Astrocyte (in vitro differentiated cells and primary cell): ENCODE measurements around the gene CABLES1. TPM values are rescaled to one million over a fixed set of nuclear protein-coding genes. Genes with fewer than 3 reads are reported as not detected.

Experiments
- DNase-seq: peaks from one replicate; pipeline ENCODE4 v3.0.0-alpha.2; 2010; ENCODE audit warnings: low read depth
- FAIRE-seq: peaks from 2 replicates; lab custom pipeline; 2011; peaks lifted over from hg19 to GRCh38; lab: Jason Lieb, UNC
- H2AFZ ChIP-seq: 2 replicates; pipeline ENCODE4 v1.6.0; 2012; ENCODE audit warnings: low read depth, low read length, inconsistent platforms
- H3K27ac ChIP-seq: 2 replicates; pipeline ENCODE4 v1.5.1; 2011; ENCODE audit warnings: low read depth, low read length, inconsistent platforms
- H3K27me3 ChIP-seq: 2 replicates; pipeline ENCODE4 v1.6.0; 2011; ENCODE audit warnings: low read length, inconsistent platforms; ENCODE audit not compliant: insufficient read depth
- H3K36me3 ChIP-seq: 2 replicates; pipeline ENCODE4 v1.5.1; 2011; ENCODE audit warnings: low read length, inconsistent platforms; ENCODE audit not compliant: insufficient read depth
- H3K4me1 ChIP-seq: 2 replicates; pipeline ENCODE4 v1.5.1; 2011; ENCODE audit warnings: low read length, inconsistent platforms; ENCODE audit not compliant: insufficient read depth
- H3K4me2 ChIP-seq: 2 replicates; pipeline ENCODE4 v1.6.0; 2012; ENCODE audit warnings: low read length, inconsistent platforms
- H3K4me3 ChIP-seq: 2 replicates; pipeline ENCODE4 v1.5.1; 2011; ENCODE audit warnings: low read depth, mild to moderate bottlenecking, low read length, inconsistent platforms; ENCODE audit not compliant: insufficient read depth
- H3K79me2 ChIP-seq: 2 replicates; pipeline ENCODE4 v1.6.0; 2012; ENCODE audit warnings: mild to moderate bottlenecking, low read length, inconsistent platforms; ENCODE audit not compliant: insufficient read depth
- H3K9ac ChIP-seq: 2 replicates; pipeline ENCODE4 v1.6.0; 2012; ENCODE audit warnings: mild to moderate bottlenecking, low read length, inconsistent platforms
- H3K9me3 ChIP-seq: 2 replicates; pipeline ENCODE4 v1.5.1; 2012; ENCODE audit warnings: low read depth, mild to moderate bottlenecking, low read length, inconsistent platforms; ENCODE audit not compliant: insufficient read depth
- H4K20me1 ChIP-seq: 2 replicates; pipeline ENCODE4 v1.6.0; 2012; ENCODE audit warnings: low read length, inconsistent platforms; ENCODE audit not compliant: insufficient read depth
- H3K27ac Mint-ChIP-seq: one replicate; pipeline ENCODE4 v1.8.0; 2021; ENCODE audit warnings: mild to moderate bottlenecking, mixed read lengths; ENCODE audit not compliant: unreplicated experiment
- H3K27me3 Mint-ChIP-seq: one replicate; pipeline ENCODE4 v1.8.0; 2021; ENCODE audit warnings: low read depth, mixed read lengths; ENCODE audit not compliant: unreplicated experiment
- H3K36me3 Mint-ChIP-seq: one replicate; pipeline ENCODE4 v1.8.0; 2021; ENCODE audit warnings: low read depth, mixed read lengths; ENCODE audit not compliant: unreplicated experiment
- H3K4me1 Mint-ChIP-seq: one replicate; pipeline ENCODE4 v1.8.0; 2021; ENCODE audit warnings: low read depth, mixed read lengths; ENCODE audit not compliant: unreplicated experiment
- H3K4me3 Mint-ChIP-seq: one replicate; pipeline ENCODE4 v1.8.0; 2021; ENCODE audit warnings: mild to moderate bottlenecking, moderate library complexity, mixed read lengths; ENCODE audit not compliant: unreplicated experiment
- H3K9me3 Mint-ChIP-seq: one replicate; pipeline ENCODE4 v1.8.0; 2021; ENCODE audit warnings: mild to moderate bottlenecking, mixed read lengths; ENCODE audit not compliant: unreplicated experiment
- EZH2 ChIP-seq: IDR thresholded peaks from 2 replicates; pipeline ENCODE4 v1.6.1; 2012; ENCODE audit warnings: mild to moderate bottlenecking, low read length, inconsistent platforms; ENCODE audit not compliant: insufficient read depth
- total RNA-seq: library from RNA; stranded (reverse); gene quantifications from 2 replicates; pipeline ENCODE4 v1.2.1, GENCODE V29; 2021
- TF ChIP-seq, protein P1 (sequence below): IDR thresholded peaks from 2 replicates; pipeline ENCODE4 v1.5.1; 2011; ENCODE audit warnings: low read depth, mild to moderate bottlenecking, inconsistent platforms, low read length, moderate library complexity; ENCODE audit not compliant: insufficient read depth

CABLES1 gene
- total RNA-seq, 1 donor from 2014 or later = 14.5 TPM

DNA sequence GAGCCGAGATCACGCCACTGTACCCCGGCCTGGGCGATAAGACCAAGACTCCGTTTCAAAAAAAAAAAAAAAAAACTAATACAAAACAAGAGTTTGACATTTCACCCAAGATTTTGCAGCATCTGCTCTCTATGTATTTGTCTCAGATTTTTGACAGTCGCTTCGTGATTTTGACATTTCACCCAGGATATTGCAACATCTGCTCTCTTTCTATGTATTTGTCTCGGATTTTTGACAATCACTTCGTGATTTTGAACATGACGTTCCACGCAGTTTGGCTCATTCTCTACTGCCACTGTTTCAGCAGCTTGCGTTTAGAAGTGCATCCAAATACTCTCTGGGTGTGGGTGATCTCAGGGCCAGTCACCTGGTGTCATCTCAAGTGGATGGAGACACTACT lies 108.5 kb downstream of the CABLES1 start:
- H3K9me3 ChIP-seq = no peaks in the 10 kb centered on the region
- no peaks in the 10 kb centered on the region for H3K27me3 Mint-ChIP-seq
- H3K27me3 ChIP-seq = no peaks in the 10 kb centered on the region
- no peak overlapping the region for H3K27ac Mint-ChIP-seq
- no peaks in the 10 kb centered on the region for H3K36me3 ChIP-seq
- peaks cover 22% of the 10 kb centered on the region for H3K36me3 Mint-ChIP-seq
- peaks cover 4% of the 10 kb centered on the region for H3K4me1 Mint-ChIP-seq
- FAIRE-seq (no peak), DNase-seq (no peak)
- H3K27ac ChIP-seq = no peak overlapping the region
- H4K20me1 ChIP-seq = no peaks in the 10 kb centered on the region
- no peak overlapping the region for H3K4me2 ChIP-seq
- H3K4me3 Mint-ChIP-seq = no peak overlapping the region
- H3K9ac ChIP-seq = no peak overlapping the region
- no peak overlapping the region for H3K4me3 ChIP-seq
- H3K79me2 ChIP-seq = no peaks in the 10 kb centered on the region
- no peak overlapping the region for H2AFZ ChIP-seq
- H3K4me1 ChIP-seq = peaks cover 2% of the 10 kb centered on the region
- TF ChIP-seq EZH2 = no peak
- TF ChIP-seq, protein P1, sequence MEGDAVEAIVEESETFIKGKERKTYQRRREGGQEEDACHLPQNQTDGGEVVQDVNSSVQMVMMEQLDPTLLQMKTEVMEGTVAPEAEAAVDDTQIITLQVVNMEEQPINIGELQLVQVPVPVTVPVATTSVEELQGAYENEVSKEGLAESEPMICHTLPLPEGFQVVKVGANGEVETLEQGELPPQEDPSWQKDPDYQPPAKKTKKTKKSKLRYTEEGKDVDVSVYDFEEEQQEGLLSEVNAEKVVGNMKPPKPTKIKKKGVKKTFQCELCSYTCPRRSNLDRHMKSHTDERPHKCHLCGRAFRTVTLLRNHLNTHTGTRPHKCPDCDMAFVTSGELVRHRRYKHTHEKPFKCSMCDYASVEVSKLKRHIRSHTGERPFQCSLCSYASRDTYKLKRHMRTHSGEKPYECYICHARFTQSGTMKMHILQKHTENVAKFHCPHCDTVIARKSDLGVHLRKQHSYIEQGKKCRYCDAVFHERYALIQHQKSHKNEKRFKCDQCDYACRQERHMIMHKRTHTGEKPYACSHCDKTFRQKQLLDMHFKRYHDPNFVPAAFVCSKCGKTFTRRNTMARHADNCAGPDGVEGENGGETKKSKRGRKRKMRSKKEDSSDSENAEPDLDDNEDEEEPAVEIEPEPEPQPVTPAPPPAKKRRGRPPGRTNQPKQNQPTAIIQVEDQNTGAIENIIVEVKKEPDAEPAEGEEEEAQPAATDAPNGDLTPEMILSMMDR = no peak
- peaks cover 3% of the 10 kb centered on the region for H3K9me3 Mint-ChIP-seq

DNA sequence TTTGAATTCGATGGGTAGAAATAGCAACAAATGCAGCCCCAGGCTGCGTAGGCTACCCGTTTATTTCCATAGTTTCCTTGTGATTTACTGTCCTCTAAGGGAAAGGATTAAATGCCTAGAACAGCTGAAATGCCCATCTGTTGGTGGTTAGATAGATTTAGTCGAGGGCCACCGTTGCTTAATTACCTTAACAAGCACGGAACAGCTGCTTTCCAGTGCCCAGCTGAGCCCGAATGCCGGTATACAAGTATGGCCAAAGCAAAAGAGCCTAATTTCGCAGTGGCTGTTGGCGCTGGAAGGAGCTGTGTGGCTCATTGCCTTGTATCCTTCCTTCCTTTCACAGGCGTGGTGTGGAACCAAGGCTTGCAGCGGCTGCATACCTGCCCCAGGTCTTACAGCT lies 109.1 kb downstream of the CABLES1 start:
- Histone ChIP-seq H3K79me2 (no peaks in the 10 kb centered on the region), H3K9ac (no peak overlapping the region), H3K4me3 (no peak overlapping the region), H3K27ac (no peak overlapping the region), H3K9me3 (no peaks in the 10 kb centered on the region), H3K36me3 (no peaks in the 10 kb centered on the region), H3K4me2 (no peak overlapping the region), H3K27me3 (no peaks in the 10 kb centered on the region), H4K20me1 (no peaks in the 10 kb centered on the region), H3K4me1 (no peaks in the 10 kb centered on the region), H2AFZ (no peak overlapping the region)
- peaks cover 19% of the 10 kb centered on the region for H3K36me3 Mint-ChIP-seq
- no peaks in the 10 kb centered on the region for H3K4me1 Mint-ChIP-seq
- FAIRE-seq = no peak
- H3K27ac Mint-ChIP-seq = no peak overlapping the region
- DNase-seq = no peak
- H3K4me3 Mint-ChIP-seq = no peak overlapping the region
- H3K27me3 Mint-ChIP-seq = no peaks in the 10 kb centered on the region
- peaks cover 3% of the 10 kb centered on the region for H3K9me3 Mint-ChIP-seq
- TF ChIP-seq, protein P1 = no peak
- no peak for TF ChIP-seq EZH2

DNA sequence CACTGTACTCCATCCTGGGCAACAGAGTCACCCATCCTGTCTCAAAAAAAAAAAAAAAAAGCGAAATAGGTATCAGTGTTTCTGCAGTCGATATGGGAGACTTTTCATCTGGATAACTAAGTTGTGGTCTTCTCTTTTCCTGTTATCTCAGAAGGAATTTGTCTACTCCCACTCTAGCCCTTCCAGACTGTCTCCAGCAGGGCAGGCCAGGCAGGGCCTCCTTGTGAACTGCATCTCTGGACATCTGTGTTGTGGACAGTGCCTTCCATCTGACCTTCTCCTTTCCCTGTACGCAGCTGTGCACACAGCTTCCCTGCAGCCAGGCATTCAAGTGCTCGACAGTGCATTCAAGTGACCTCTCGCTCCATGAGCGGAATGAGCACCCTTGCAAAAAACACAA lies 110.2 kb downstream of the CABLES1 start:
- Histone ChIP-seq H3K9ac (no peak overlapping the region), H3K36me3 (no peaks in the 10 kb centered on the region), H3K4me1 (no peaks in the 10 kb centered on the region), H3K4me3 (no peak overlapping the region), H4K20me1 (no peaks in the 10 kb centered on the region), H3K9me3 (no peaks in the 10 kb centered on the region), H3K27me3 (no peaks in the 10 kb centered on the region), H3K4me2 (no peak overlapping the region), H3K79me2 (no peaks in the 10 kb centered on the region), H2AFZ (no peak overlapping the region), H3K27ac (no peak overlapping the region)
- Mint-ChIP-seq H3K27ac (no peak overlapping the region), H3K36me3 (peaks cover 25% of the 10 kb centered on the region), H3K4me3 (no peak overlapping the region), H3K4me1 (no peaks in the 10 kb centered on the region), H3K9me3 (peaks cover 3% of the 10 kb centered on the region), H3K27me3 (no peaks in the 10 kb centered on the region)
- DNase-seq = no peak
- TF ChIP-seq, protein P1 = no peak
- TF ChIP-seq EZH2 = no peak
- no peak for FAIRE-seq
